Fibroblast of the conjunctiva (primary cell): ENCODE measurements around the gene ROR2.

Experiments
- DNase-seq: peaks from one replicate; pipeline ENCODE4 v3.0.0-alpha.2; 2010; ENCODE audit warnings: low read depth

ROR2 gene

DNA sequence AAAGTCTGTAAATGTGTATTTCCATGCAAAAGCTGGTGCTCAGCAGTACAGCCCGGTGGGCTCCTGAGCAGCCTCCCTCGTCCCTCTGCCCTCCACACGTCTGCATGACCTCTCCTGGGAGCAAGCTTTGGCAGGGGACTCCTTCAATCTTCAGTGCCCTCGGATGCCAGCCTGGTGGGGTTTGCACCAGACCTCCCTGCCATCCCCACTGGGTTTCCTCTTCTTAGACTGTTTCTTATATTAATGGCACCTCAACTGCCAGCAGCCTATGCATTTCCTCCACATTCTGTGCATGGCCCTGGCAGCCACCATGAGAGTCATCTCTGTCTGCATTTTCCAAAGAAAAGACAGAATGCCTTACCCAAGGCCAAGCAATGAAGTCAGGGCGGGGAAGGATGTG, 108.4 kb downstream of the ROR2 start:
- no peak for DNase-seq

- no peak for DNase-seq
These were observed 109.1 kb downstream of the ROR2 start for GRCh38 chr9:91840882-91841281.

GRCh38 chr9:91840469-91840868, 109.6 kb downstream of the ROR2 start:
- DNase-seq = no peak

- no peak for DNase-seq
These were observed 110.0 kb downstream of the ROR2 start for GRCh38 chr9:91839926-91840465.

- no peak for DNase-seq
These were observed 111.9 kb downstream of the ROR2 start for GRCh38 chr9:91837981-91838731.

DNA sequence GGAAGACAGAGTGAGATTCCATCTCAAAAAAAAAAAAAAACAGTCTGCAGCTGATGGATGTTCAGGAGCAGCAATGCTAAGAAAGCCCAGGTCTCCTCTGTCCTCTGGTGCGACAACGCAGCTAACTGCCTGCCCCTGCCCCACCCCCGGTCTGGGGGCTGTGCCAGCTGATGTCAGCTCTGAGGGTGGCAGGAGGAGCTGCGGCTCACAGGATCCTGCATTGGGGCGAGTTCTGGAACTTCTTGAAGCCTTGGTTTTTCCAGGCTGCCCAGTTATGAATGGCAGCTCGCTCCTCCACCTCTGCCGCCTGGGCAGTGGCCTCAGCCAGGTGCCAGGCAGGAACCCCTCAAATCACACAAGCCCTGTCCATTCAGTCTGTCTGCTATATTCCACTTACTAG, 113.5 kb downstream of the ROR2 start:
- DNase-seq = no peak

DNA sequence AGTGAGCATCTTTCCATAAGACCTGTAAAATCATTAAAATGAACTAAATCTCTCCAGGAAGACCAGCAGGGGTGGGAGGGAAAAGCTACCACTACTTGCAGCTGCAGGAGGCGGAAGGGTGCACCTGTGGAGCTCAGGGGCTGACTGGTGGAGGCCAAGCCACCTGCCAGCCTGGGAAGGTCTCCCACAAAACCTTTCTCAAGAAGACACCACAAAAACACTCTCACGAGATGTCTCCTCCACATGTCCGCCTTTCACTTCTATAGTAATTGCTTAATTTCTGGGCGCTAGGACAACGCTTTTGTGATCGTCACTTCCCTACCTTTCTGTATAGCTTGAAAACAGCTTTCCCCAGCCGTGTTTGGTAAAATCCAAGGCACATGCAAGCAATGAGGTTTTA, 114.4 kb downstream of the ROR2 start:
- no peak for DNase-seq

DNA sequence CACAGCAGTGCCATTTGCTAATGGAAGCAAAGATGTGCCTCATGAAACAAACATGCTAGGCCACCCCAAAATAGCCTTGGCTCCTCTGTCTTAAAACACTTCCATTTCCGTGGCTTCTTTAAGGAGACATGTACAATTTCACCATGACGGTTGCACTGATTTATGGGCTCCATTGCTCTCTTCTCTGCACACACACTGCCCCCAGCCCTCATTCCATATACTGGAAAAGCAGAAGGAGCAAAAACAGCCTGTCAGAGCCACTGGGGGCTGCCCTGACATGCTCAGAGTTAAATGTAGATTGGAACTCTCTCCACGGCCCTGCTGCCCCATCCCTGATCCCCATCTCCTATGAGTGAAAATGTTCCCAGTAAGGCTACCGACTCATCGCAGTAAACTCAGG, 114.8 kb downstream of the ROR2 start:
- no peak for DNase-seq

DNA sequence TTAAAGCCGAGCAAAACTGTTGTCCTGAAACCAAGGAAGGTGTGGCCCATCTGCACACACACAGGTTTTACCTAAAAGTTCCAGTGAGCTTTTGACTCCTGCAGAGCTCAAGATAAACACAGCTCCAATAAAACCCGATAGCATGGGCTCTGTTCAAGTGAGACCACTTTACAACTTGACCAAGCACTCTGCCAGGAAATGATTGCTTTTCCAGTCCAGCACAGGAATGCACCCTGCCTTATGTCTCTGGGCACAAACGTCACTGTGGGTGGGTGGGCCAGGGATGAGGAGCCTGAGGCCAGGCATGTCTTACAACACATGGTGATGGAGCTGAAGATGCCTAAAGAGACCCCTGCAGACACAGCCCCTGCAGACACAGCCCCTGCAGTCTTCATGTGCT, 115.3 kb downstream of the ROR2 start:
- no peak for DNase-seq

- no peak for DNase-seq
These were observed 116.2 kb downstream of the ROR2 start for GRCh38 chr9:91833878-91834255.

DNA sequence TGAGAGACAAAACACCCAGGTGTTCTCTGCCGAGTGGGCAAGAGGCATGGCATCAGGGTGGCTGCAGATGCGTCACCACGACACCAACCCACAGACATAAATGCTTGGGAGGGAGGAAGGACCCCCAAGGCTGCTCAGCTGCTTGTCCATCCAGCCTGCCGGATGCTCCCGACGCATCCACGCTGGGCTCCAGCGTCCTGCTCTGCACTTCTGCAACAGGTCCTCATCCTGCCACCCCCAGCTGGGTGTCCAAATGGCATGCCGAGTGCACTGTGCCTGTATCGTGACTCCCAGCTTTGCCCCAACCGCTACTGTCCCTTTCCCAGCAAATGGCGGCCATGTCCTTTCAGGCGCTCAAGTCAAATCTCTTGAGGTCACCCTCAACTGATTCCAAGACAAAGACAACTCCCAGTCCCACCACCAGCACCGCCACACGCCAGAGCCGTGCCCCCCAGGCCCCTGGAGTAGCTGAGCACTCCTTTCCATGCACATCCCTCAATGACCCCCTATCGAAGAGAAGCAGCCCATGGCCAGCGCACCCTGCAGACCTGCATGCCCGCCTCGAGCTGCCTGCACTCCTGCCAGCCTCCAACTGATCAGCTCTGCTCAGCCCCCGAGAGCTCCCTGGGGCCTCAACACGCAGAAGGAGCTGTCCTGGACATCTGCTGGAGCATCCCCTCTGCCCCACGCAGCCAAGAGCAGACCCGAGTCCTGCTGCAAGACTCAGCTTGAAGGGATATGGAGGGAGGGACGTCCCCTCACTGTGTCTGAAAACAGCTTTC, 116.7 kb downstream of the ROR2 start:
- no peak for DNase-seq

DNA sequence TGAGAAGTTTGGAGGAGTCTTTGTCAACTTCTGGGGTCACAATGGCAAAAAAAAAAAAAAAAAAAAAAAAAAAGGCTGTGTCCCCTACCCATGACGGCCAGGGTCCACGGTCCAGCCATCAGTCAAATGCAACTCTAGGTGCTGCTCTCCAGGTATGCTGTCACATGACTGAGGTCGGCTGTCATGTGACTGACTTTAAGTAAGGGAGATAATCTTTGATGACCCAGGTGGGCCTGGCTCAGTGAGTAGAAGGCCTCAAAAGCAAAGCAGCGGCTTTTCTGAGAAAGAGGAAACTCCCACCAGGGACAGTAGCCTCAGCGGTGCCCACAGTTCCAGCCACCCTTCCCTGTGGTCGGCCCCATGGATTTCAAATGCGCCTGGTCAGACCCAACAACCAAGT, 117.7 kb downstream of the ROR2 start:
- DNase-seq = no peak

DNA sequence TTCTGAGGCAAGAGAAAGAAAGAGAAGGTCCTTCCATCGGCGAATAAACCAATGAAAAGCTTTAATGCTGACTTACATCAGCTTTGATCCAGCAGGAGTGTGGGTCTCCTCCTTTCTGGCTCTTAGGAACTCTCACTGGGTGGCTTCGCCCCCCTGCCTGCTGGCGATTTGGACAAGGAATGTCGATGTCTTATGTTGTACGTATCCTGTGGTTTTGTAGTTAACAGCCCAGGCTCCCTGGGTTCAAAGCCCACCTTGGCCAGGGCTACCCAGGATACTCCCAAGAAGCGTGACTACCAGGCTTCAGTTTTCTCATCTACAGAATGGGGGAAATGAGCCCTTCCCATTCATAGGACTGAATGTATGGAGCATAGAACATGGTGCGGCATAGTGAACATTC, 124.2 kb downstream of the ROR2 start:
- no peak for DNase-seq

DNA sequence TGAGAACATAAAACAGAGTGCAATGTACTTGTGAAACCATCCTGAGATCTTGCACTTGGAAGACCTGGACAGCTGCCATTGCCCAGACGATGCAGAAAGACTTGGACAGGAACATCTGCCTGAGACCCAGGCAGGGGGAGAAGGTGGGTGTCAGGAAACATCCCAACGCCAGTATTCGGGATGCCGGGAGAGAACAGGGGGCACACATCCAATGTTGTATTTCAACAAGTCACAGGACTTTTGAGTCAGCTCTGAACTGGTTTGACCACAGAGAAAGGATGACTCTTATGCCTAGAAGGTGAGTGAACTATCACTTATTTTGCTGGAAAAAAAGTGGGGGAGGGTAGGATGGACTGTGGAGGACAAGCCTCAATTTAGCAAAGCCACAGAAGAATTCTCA, 124.6 kb downstream of the ROR2 start:
- DNase-seq = no peak

GRCh38 chr9:91824601-91825305, 125.3 kb downstream of the ROR2 start:
- DNase-seq = peak; percentile 65

DNA sequence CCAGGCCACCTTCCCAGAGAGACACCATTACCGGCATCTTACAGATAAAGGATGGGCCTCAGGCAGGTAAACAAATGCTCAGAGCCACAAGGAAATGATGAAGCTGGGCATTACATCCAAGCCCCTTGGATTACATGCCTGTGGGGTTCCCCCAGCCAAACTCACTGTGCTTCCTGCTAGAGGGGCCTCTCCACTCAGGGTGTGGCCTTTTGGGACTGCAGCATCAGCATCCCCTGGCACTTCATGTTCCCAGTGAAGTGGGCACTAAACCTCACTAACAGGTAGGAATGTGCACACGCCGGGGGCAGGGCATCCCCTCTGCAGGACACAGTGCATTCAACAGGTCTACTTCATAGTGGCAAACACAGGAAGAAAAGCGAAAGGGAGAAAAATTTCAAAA, 125.9 kb downstream of the ROR2 start:
- DNase-seq = no peak

GRCh38 chr9:91820949-91821880, 128.8 kb downstream of the ROR2 start:
- no peak for DNase-seq

- no peak for DNase-seq
These were observed 129.8 kb downstream of the ROR2 start for GRCh38 chr9:91820126-91820750.

GRCh38 chr9:91818647-91819403, 131.2 kb downstream of the ROR2 start:
- no peak for DNase-seq

- DNase-seq = no peak
These were observed 131.8 kb downstream of the ROR2 start for GRCh38 chr9:91818225-91818585.
